Astrocyte of the cerebellum (primary cell): ENCODE results near the gene NKTR.
"Not testable (repeated sequence)": the region's sequence is repeated elsewhere in the genome, so short reads cannot be mapped to it uniquely, and the experiment has no call there.

Experiments used
- DNase-seq: peaks from one replicate; pipeline ENCODE4 v3.0.0-alpha.2; 2011; ENCODE audit warnings: low read depth
- H3K4me3 ChIP-seq: 2 replicates; pipeline ENCODE4 v1.5.1; 2011; ENCODE audit warnings: mild to moderate bottlenecking, low read depth, low read length, moderate library complexity
- CTCF ChIP-seq: IDR thresholded peaks from 2 replicates; pipeline ENCODE4 v1.5.1; 2012; ENCODE audit warnings: low read length, low read depth, moderate library complexity, mild to moderate bottlenecking; ENCODE audit errors: missing control alignments
- in situ Hi-C: cut with HindIII; loops from 2 replicates; pipeline ENCODE4 v1.10.0; 2017; ENCODE audit warnings: low sequenced_read_pairs

Gene NKTR

GRCh38 chr3:42569593-42570142, 30.8 kb upstream of the NKTR start:
- no peak for DNase-seq
- no peak overlapping the region for H3K4me3 ChIP-seq
- in situ Hi-C loops: no loop called here
- no peak for TF ChIP-seq CTCF

GRCh38 chr3:42572278-42572677, 28.2 kb upstream of the NKTR start:
- in situ Hi-C loops: no loop called here
- no peak overlapping the region for H3K4me3 ChIP-seq
- no peak for DNase-seq
- TF ChIP-seq CTCF: peak; percentile 55

GRCh38 chr3:42575137-42575741, 25.2 kb upstream of the NKTR start:
- in situ Hi-C loops: no loop called here
- no peak for TF ChIP-seq CTCF
- no peak for DNase-seq

GRCh38 chr3:42578054-42578453, 22.4 kb upstream of the NKTR start:
- no peak for TF ChIP-seq CTCF
- no peak for DNase-seq
- H3K4me3 ChIP-seq: no peak overlapping the region
- in situ Hi-C loops: no loop called here

More at GRCh38 chr3:42575137-42575741, 25.2 kb upstream of the NKTR start:
- H3K4me3 ChIP-seq: no peak overlapping the region

- H3K4me3 ChIP-seq, in situ Hi-C loops, DNase-seq: not testable (repeated sequence)
These were observed 21.1 kb upstream of the NKTR start for GRCh38 chr3:42579346-42579745.

- peak overlapping the region; percentile 83 for H3K4me3 ChIP-seq
- in situ Hi-C loops: no loop called here
- no peak for TF ChIP-seq CTCF
- DNase-seq: no peak
These were observed 19.1 kb upstream of the NKTR start for GRCh38 chr3:42581400-42581708.

GRCh38 chr3:42581709-42582473, 18.6 kb upstream of the NKTR start, which contains the start of gene SEC22C:
TSS of gene SEC22C (minus strand) at chr3:42581967. CDS start at chr3:42569046, 12,921 bp downstream.
- peak within 1 kb of the TSS; percentile 83 for H3K4me3 ChIP-seq
- in situ Hi-C loops: no loop called here
- peak; percentile 68 for DNase-seq
- TF ChIP-seq CTCF: no peak
